GM18951 (cell line): ENCODE data around the gene FRRS1.

Experiments
- POLR2A ChIP-seq: IDR thresholded peaks from 4 replicates; pipeline ENCODE4 v1.6.1; 2011; ENCODE audit warnings: mild to moderate bottlenecking; ENCODE audit not compliant: insufficient read length, insufficient read depth; ENCODE audit errors: extremely low read depth
- in situ Hi-C: fragments of 300-500 bp; cut with MboI; formaldehyde crosslinking; loops from one replicate; pipeline ENCODE4 v1.12.0; 2022; ENCODE audit warnings: low sequenced_read_pairs, mixed read lengths, inconsistent platforms; ENCODE audit not compliant: unreplicated experiment

The FRRS1 gene

GRCh38 chr1:99704356-99704816 is 62.0 kb downstream of the FRRS1 start:
- in situ Hi-C loops = loop anchor here (25.0 kb wide), 1 partner anchor 517 kb away; no protein-coding TSS in a partner anchor
- no peak for TF ChIP-seq POLR2A

- no peak for TF ChIP-seq POLR2A
- in situ Hi-C loops = loop anchor here (25.0 kb wide), 1 partner anchor 515 kb away; no protein-coding TSS in a partner anchor
Observed at GRCh38 chr1:99702221-99702620, 64.2 kb downstream of the FRRS1 start.

- no peak for TF ChIP-seq POLR2A
- in situ Hi-C loops = loop anchor here (25.0 kb wide), 1 partner anchor 513 kb away; no protein-coding TSS in a partner anchor
Observed at GRCh38 chr1:99700020-99700419, 66.4 kb downstream of the FRRS1 start.

GRCh38 chr1:99697580-99697979 is 68.9 kb downstream of the FRRS1 start:
- in situ Hi-C loops = no loop called here
- no peak for TF ChIP-seq POLR2A

GRCh38 chr1:99696616-99697015 is 69.8 kb downstream of the FRRS1 start:
- TF ChIP-seq POLR2A = no peak
- in situ Hi-C loops = no loop called here

GRCh38 chr1:99691175-99691574 is 75.3 kb downstream of the FRRS1 start:
- in situ Hi-C loops = no loop called here
- TF ChIP-seq POLR2A = no peak

GRCh38 chr1:99685516-99686180 is 80.8 kb downstream of the FRRS1 start:
- in situ Hi-C loops = no loop called here
- no peak for TF ChIP-seq POLR2A

GRCh38 chr1:99682291-99682751 is 84.1 kb downstream of the FRRS1 start:
- TF ChIP-seq POLR2A = no peak
- in situ Hi-C loops = no loop called here

- in situ Hi-C loops = no loop called here
- no peak for TF ChIP-seq POLR2A
Observed at GRCh38 chr1:99681583-99681982, 84.9 kb downstream of the FRRS1 start.

- TF ChIP-seq POLR2A = no peak
- in situ Hi-C loops = no loop called here
Observed at GRCh38 chr1:99680270-99680669, 86.2 kb downstream of the FRRS1 start.

- TF ChIP-seq POLR2A = no peak
- in situ Hi-C loops = no loop called here
Observed at GRCh38 chr1:99677416-99677815, 89.0 kb downstream of the FRRS1 start.

GRCh38 chr1:99676876-99677275 is 89.6 kb downstream of the FRRS1 start:
- in situ Hi-C loops = no loop called here
- TF ChIP-seq POLR2A = no peak

- TF ChIP-seq POLR2A = no peak
- in situ Hi-C loops = no loop called here
Observed at GRCh38 chr1:99675994-99676393, 90.4 kb downstream of the FRRS1 start.

GRCh38 chr1:99675292-99675691 is 91.1 kb downstream of the FRRS1 start:
- no peak for TF ChIP-seq POLR2A
- in situ Hi-C loops = no loop called here
